Caco-2 (cell line): ENCODE results near the gene NOLC1. TPM values are rescaled to one million over a fixed set of nuclear protein-coding genes. Genes with fewer than 3 reads are reported as not detected.
A peak's percentile ranks its signal among the peaks of the same experiment; 100 is the strongest.

ENCODE experiments used
- BruUV-seq: library from RNA; stranded (reverse); fragments of 400-500 nt; replicated peaks from 2 replicates; lab custom pipeline; 2021; lab: Mats Ljungman, UMichigan
- CTCF ChIA-PET: fragments of 300-600 bp; sonication (Branson Sonifier 250); formaldehyde crosslinking; loops from one replicate; lab custom pipeline; 2022; ENCODE audit warnings: antibody characterized with exemption; lab: Charles Lee
- POLR2A ChIA-PET: fragments of 300-600 bp; sonication (Branson Sonifier 250); formaldehyde crosslinking; loops from one replicate; lab custom pipeline; 2022; ENCODE audit warnings: antibody characterized with exemption; lab: Charles Lee
- DNase-seq, 2 experiments: peaks; one replicate each; pipeline versions ENCODE4 v3.0.0 to v3.0.0-alpha.2; 2020 to 2022
- H3K27me3 ChIP-seq: replicated peaks from 2 replicates; pipeline ENCODE4 v1.6.0; 2011; ENCODE audit warnings: low read length; ENCODE audit not compliant: control insufficient read depth, insufficient read depth
- H3K36me3 ChIP-seq: 2 replicates; pipeline ENCODE4 v1.5.1; 2011; ENCODE audit warnings: low read length; ENCODE audit not compliant: control insufficient read depth, insufficient read depth
- H3K4me1 ChIP-seq: fragments of 250-450 bp; sonication (Bioruptor Pico); 2 replicates; pipeline ENCODE4 v1.5.1; 2020; ENCODE audit warnings: mild to moderate bottlenecking
- H3K4me3 ChIP-seq: 2 replicates; pipeline ENCODE4 v1.5.1; 2011; ENCODE audit warnings: low read depth, mild to moderate bottlenecking, control low read depth, low read length
- H3K9me3 ChIP-seq: fragments of 250-450 bp; sonication (Bioruptor Pico); 2 replicates; pipeline ENCODE4 v1.5.1; 2020; ENCODE audit warnings: mild to moderate bottlenecking, moderate library complexity
- H3K27ac Mint-ChIP-seq: one replicate; pipeline ENCODE4 v1.8.0; 2022; ENCODE audit warnings: mixed read lengths; ENCODE audit not compliant: unreplicated experiment
- H3K27me3 Mint-ChIP-seq: one replicate; pipeline ENCODE4 v1.8.0; 2022; ENCODE audit warnings: mixed read lengths; ENCODE audit not compliant: insufficient read depth, unreplicated experiment
- H3K36me3 Mint-ChIP-seq: one replicate; pipeline ENCODE4 v1.8.0; 2022; ENCODE audit warnings: mild to moderate bottlenecking, mixed read lengths; ENCODE audit not compliant: insufficient read depth, unreplicated experiment
- H3K4me1 Mint-ChIP-seq: one replicate; pipeline ENCODE4 v1.8.0; 2022; ENCODE audit warnings: low read depth, mixed read lengths; ENCODE audit not compliant: unreplicated experiment
- H3K4me3 Mint-ChIP-seq: one replicate; pipeline ENCODE4 v1.8.0; 2022; ENCODE audit warnings: mild to moderate bottlenecking, moderate library complexity, mixed read lengths; ENCODE audit not compliant: unreplicated experiment
- H3K9me3 Mint-ChIP-seq: one replicate; pipeline ENCODE4 v1.8.0; 2022; ENCODE audit warnings: mixed read lengths; ENCODE audit not compliant: unreplicated experiment
- CTCF ChIP-seq, 2 experiments: fragments of 200-600 bp in 1 of 2; IDR thresholded peaks; 1 replicate in 1 of 2; 2 replicates in 1 of 2; pipeline versions ENCODE4 v1.5.1 to v1.8.0; 2011 to 2022; ENCODE audit warnings: antibody characterized with exemption in 1 of 2, control low read depth in 1 of 2, inconsistent platforms in 1 of 2, low read depth in 1 of 2, low read length in 1 of 2, mild to moderate bottlenecking in 1 of 2, moderate library complexity in 1 of 2; ENCODE audit not compliant: insufficient read depth in 1 of 2, severe bottlenecking in 1 of 2, unreplicated experiment in 1 of 2
- intact Hi-C: fragments of 100-400 bp; cut with micrococcal nuclease; formaldehyde crosslinking; loops from one replicate; pipeline ENCODE4 v1.10.0; 2022; ENCODE audit not compliant: unreplicated experiment
- total RNA-seq: library from RNA; stranded (reverse); gene quantifications from 2 replicates; pipeline ENCODE4 v1.2.3, GENCODE V29; 2022

The NOLC1 gene
- total RNA-seq, 1 experiment from 2014 or later, result 137 TPM

- POLR2A ChIA-PET, result interaction anchor here (0.5 to 0.7 kb wide), 2 partner anchors 17 to 20 kb away, joined by 3 to 7 read pairs; partner anchors contain the start of gene NOLC1
- CTCF ChIA-PET, result interaction anchor here (1.0 kb wide), 1 partner anchor 113 kb away, joined by 3 read pairs; the partner anchor contains the start of gene GBF1
- no peak for TF ChIP-seq CTCF (IDR thresholded peaks at IDR 0.05; ENCODE audit: insufficient read depth in 1 of 2, low read depth in 1 of 2, low read length in 1 of 2, severe bottlenecking in 1 of 2, unreplicated experiment in 1 of 2)
- peaks cover 43% of the 10 kb centered on the region for H3K36me3 Mint-ChIP-seq
- H3K4me3 Mint-ChIP-seq, result peak overlapping the region; percentile 94
- intact Hi-C loops, result loop anchor here (1.0 to 5.0 kb wide), 6 partner anchors 12 to 94 kb away; partner anchors contain the start of genes ELOVL3, HPS6, LDB1 and NOLC1
- Histone ChIP-seq H3K9me3 (no peaks in the 10 kb centered on the region), H3K27me3 (no peaks in the 10 kb centered on the region), H3K4me3 (peak overlapping the region; percentile 92), H3K36me3 (no peaks in the 10 kb centered on the region), H3K4me1 (peaks cover 16% of the 10 kb centered on the region)
- peaks cover 7% of the 10 kb centered on the region for H3K4me1 Mint-ChIP-seq
- no peak for DNase-seq
- BruUV-seq, result no TSS peak
- H3K9me3 Mint-ChIP-seq, result no peaks in the 10 kb centered on the region
- peak overlapping the region; percentile 99 for H3K27ac Mint-ChIP-seq
- no peaks in the 10 kb centered on the region for H3K27me3 Mint-ChIP-seq
Measured at GRCh38 chr10:102132193-102132562, 20.0 kb upstream of the NOLC1 start.

- no peaks in the 10 kb centered on the region for H3K9me3 ChIP-seq
- no peaks in the 10 kb centered on the region for H3K27me3 ChIP-seq
- ChIA-PET CTCF (interaction anchor here (0.6 to 1.0 kb wide), 2 partner anchors 18 to 113 kb away, joined by 3 read pairs; partner anchors contain the start of gene GBF1), POLR2A (interaction anchor here (0.5 to 0.7 kb wide), 2 partner anchors 18 to 19 kb away, joined by 3 to 7 read pairs; partner anchors contain the start of gene NOLC1)
- TSS peak; percentile 47 for BruUV-seq
- H3K4me1 ChIP-seq, result peaks cover 16% of the 10 kb centered on the region
- Mint-ChIP-seq H3K4me1 (peaks cover 7% of the 10 kb centered on the region), H3K4me3 (peak within 1 kb of the TSS; percentile 94), H3K36me3 (peaks cover 43% of the 10 kb centered on the region), H3K9me3 (no peaks in the 10 kb centered on the region), H3K27ac (peak within 1 kb of the TSS; percentile 99), H3K27me3 (no peaks in the 10 kb centered on the region)
- H3K36me3 ChIP-seq, result peaks cover 2% of the 10 kb centered on the region
- peak within 1 kb of the TSS; percentile 92 for H3K4me3 ChIP-seq
- DNase-seq, result peak; percentile 97 to 99
- intact Hi-C loops, result loop anchor here (1.0 to 5.0 kb wide), 6 partner anchors 12 to 94 kb away; partner anchors contain the start of genes ELOVL3, HPS6, LDB1 and NOLC1
- peak; percentile 82 to 94 for TF ChIP-seq CTCF (IDR thresholded peaks at IDR 0.05; ENCODE audit: insufficient read depth in 1 of 2, low read depth in 1 of 2, low read length in 1 of 2, severe bottlenecking in 1 of 2, unreplicated experiment in 1 of 2)
Measured at GRCh38 chr10:102132563-102133372, 19.4 kb upstream of the NOLC1 start, which contains the start of gene PPRC1. Gene PPRC1, plus strand, starts transcription at chr10:102133040. Its CDS starts 29 bp downstream, at chr10:102133069.
